Upper lobe of right lung (tissue), 1 donor: ENCODE results near the gene RXFP4. TPM values are rescaled to one million over a fixed set of nuclear protein-coding genes. Genes with fewer than 3 reads are reported as not detected.
"Not testable (repeated sequence)": the region's sequence is repeated elsewhere in the genome, so short reads cannot be mapped to it uniquely, and the experiment has no call there.

Source experiments
- ATAC-seq: fragments of 200-7000 bp; cut with Tn5 transposase; one replicate; pipeline ENCODE4 v1.9.1; 2020; ENCODE audit warnings: mild to moderate bottlenecking, moderate library complexity
- DNase-seq: peaks from one replicate; pipeline ENCODE4 v3.0.0-alpha.2; 2020
- H3K27ac ChIP-seq: fragments of 200-600 bp; one replicate; pipeline ENCODE4 v1.8.0; 2022
- H3K27me3 ChIP-seq: fragments of 200-600 bp; one replicate; pipeline ENCODE4 v1.8.0; 2022; ENCODE audit warnings: mild to moderate bottlenecking
- H3K36me3 ChIP-seq: fragments of 200-600 bp; one replicate; pipeline ENCODE4 v1.8.0; 2022
- H3K4me1 ChIP-seq: fragments of 200-600 bp; one replicate; pipeline ENCODE4 v1.8.0; 2022
- H3K4me3 ChIP-seq: fragments of 200-600 bp; one replicate; pipeline ENCODE4 v1.8.0; 2022; ENCODE audit warnings: mild to moderate bottlenecking
- H3K9me3 ChIP-seq: fragments of 200-600 bp; one replicate; pipeline ENCODE4 v1.8.0; 2022
- CTCF ChIP-seq: fragments of 200-600 bp; IDR thresholded peaks from one replicate; pipeline ENCODE4 v1.8.0; 2022; ENCODE audit warnings: antibody characterized with exemption
- intact Hi-C: fragments of 100-400 bp; cut with DNase I; formaldehyde crosslinking; loops from one replicate; pipeline ENCODE4 v1.11.0; 2022
- long read RNA-seq: library from polyadenylated mRNA; unstranded; transcript quantifications from one replicate; pipeline ENCODE4 v2.0.0, GENCODE V29; 2021
- total RNA-seq: library from RNA; stranded (reverse); fragmentation: NEBNext Ultra II Directional; extraction: Animal tissue kit (Norgen Biotek cat#: 25700); gene quantifications from one replicate; pipeline ENCODE4 v1.2.1, GENCODE V29; 2021
- donor health status: DM: no; HTN: yes; CAD: no; lungs with severe emphysema.

Gene RXFP4
- not detected for total RNA-seq
- long read RNA-seq, result 0 reads

GRCh38 chr1:155940993-155941844 lies at the start of gene RXFP4:
RXFP4 (plus strand) TSS chr1:155941638; CDS start chr1:155941710, 72 bp downstream.
- H3K4me1 ChIP-seq, result peaks cover 70% of the 10 kb centered on the region

GRCh38 chr1:155892796-155893195 lies 48.6 kb upstream of the RXFP4 start:
- Histone ChIP-seq H3K9me3 (no peaks in the 10 kb centered on the region), H3K4me3 (no peak overlapping the region), H3K36me3 (peaks cover 20% of the 10 kb centered on the region), H3K4me1 (peaks cover 12% of the 10 kb centered on the region), H3K27ac (peak overlapping the region; percentile 56), H3K27me3 (no peaks in the 10 kb centered on the region)
- TF ChIP-seq CTCF, result no peak
- peak; percentile 23 for ATAC-seq
- intact Hi-C loops, result no loop called here
- no peak for DNase-seq

More at GRCh38 chr1:155940993-155941844, at the start of gene RXFP4:
- DNase-seq (peak; percentile 82), ATAC-seq (peak; percentile 76)
- TF ChIP-seq CTCF, result no peak
- peak within 1 kb of the TSS; percentile 89 for H3K27ac ChIP-seq
- H3K36me3 ChIP-seq, result peaks cover 4% of the 10 kb centered on the region
- H3K4me3 ChIP-seq, result peak within 1 kb of the TSS; percentile 12
- no peaks in the 10 kb centered on the region for H3K9me3 ChIP-seq
- intact Hi-C loops, result loop anchor here (5.0 kb wide), 1 partner anchor 46 kb away; no protein-coding TSS in a partner anchor
- no peaks in the 10 kb centered on the region for H3K27me3 ChIP-seq

- DNase-seq (no peak), ATAC-seq (peak; percentile 65)
- Histone ChIP-seq H3K4me3 (no peak overlapping the region), H3K4me1 (peaks cover 12% of the 10 kb centered on the region), H3K9me3 (no peaks in the 10 kb centered on the region), H3K27me3 (no peaks in the 10 kb centered on the region), H3K36me3 (peaks cover 28% of the 10 kb centered on the region), H3K27ac (peak overlapping the region; percentile 56)
- intact Hi-C loops, result no loop called here
- no peak for TF ChIP-seq CTCF
Measured at GRCh38 chr1:155893389-155894142, 47.9 kb upstream of the RXFP4 start.

DNA sequence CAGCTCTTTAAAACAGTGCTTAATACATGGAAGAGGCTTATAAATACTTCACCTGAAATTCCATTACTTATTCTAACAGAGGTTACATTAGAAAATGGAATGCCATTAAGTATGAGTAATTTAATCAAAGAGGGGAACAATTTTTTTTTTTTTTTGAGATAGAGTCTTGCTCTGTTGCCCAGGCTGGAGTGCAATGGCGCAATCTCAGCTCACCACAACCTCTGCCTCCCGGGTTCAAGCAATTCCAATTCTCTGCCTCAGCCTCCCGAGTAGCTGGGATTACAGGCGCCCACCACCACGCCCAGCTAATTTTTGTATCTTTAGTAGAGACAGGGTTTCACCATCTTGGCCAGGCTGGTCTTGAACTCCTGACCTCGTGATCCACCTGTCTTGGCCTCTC lies 45.8 kb upstream of the RXFP4 start:
- intact Hi-C loops, ATAC-seq, H3K27ac ChIP-seq, DNase-seq, H3K27me3 ChIP-seq, H3K9me3 ChIP-seq, H3K4me3 ChIP-seq: not testable (repeated sequence)
- Histone ChIP-seq H3K36me3 (peaks cover 48% of the 10 kb centered on the region), H3K4me1 (peaks cover 12% of the 10 kb centered on the region)

DNA sequence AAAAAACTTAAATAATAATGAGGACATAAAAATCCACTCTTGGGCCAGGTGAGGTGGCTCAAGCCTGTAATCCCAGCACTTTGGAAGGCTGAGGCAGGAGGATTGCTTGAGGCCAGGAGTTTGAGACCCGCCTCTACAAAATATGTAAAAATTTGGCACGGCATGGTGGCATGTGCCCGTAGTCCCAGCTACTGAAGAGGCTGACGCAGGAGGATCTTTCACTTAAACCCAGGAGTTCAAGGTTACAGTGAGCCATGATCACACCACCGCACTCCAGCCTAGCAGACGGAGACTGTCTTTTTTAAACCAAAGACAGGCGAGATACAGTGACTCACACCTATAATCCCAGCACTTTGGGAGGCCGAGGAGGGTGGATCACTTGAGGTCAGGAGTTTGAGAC lies 45.0 kb upstream of the RXFP4 start:
- H3K9me3 ChIP-seq, H3K27me3 ChIP-seq, H3K4me3 ChIP-seq, H3K27ac ChIP-seq, ATAC-seq, DNase-seq, intact Hi-C loops: not testable (repeated sequence)
- Histone ChIP-seq H3K36me3 (peaks cover 57% of the 10 kb centered on the region), H3K4me1 (peaks cover 12% of the 10 kb centered on the region)

GRCh38 chr1:155897746-155898145 lies 43.7 kb upstream of the RXFP4 start:
- no peak for DNase-seq
- H3K27me3 ChIP-seq, result no peaks in the 10 kb centered on the region

More at GRCh38 chr1:155897746-155898145, 43.7 kb upstream of the RXFP4 start:
- Histone ChIP-seq H3K9me3 (no peaks in the 10 kb centered on the region), H3K27ac (no peak overlapping the region), H3K4me3 (no peak overlapping the region), H3K4me1 (peaks cover 12% of the 10 kb centered on the region), H3K36me3 (peaks cover 70% of the 10 kb centered on the region)
- TF ChIP-seq CTCF, result no peak
- ATAC-seq, result no peak
- intact Hi-C loops, result no loop called here
